ENCODE data around the gene GOLGA6L26.
"Not testable (repeated sequence)": the region's sequence is repeated elsewhere in the genome, so short reads cannot be mapped to it uniquely, and the experiment has no call there.

DNA sequence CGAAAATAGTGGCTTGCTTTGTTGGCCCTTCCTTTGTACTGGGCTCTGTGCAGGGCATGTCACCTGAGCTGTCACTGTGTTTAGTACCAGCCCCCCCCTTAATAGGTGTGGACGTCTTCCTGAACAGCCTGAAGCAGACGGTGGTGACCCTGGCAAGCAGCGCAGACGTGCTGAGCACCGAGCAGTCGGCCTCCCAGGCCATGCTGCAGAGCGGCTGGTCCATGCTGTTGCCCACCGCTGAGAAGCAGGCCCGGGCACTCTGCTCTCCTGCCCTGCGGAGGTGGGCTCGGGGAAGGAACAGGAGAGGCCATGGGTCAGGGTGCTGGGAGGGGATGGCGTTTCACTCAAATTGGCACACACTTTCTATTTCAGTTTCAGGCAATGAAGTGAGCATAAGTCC is 22.8 kb downstream of the GOLGA6L26 start:
- TF ChIP-seq, protein P1, sequence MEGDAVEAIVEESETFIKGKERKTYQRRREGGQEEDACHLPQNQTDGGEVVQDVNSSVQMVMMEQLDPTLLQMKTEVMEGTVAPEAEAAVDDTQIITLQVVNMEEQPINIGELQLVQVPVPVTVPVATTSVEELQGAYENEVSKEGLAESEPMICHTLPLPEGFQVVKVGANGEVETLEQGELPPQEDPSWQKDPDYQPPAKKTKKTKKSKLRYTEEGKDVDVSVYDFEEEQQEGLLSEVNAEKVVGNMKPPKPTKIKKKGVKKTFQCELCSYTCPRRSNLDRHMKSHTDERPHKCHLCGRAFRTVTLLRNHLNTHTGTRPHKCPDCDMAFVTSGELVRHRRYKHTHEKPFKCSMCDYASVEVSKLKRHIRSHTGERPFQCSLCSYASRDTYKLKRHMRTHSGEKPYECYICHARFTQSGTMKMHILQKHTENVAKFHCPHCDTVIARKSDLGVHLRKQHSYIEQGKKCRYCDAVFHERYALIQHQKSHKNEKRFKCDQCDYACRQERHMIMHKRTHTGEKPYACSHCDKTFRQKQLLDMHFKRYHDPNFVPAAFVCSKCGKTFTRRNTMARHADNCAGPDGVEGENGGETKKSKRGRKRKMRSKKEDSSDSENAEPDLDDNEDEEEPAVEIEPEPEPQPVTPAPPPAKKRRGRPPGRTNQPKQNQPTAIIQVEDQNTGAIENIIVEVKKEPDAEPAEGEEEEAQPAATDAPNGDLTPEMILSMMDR (IDR thresholded peaks at IDR 0.05; ENCODE audit: insufficient read depth, low read depth, low read length), result not testable (repeated sequence)
- TF ChIP-seq EZH2 (IDR thresholded peaks at IDR 0.05; ENCODE audit: insufficient read depth, low read length), result not testable (repeated sequence)
